ENCODE data around the gene TRERF1.

- TF ChIP-seq CTCF (IDR thresholded peaks at IDR 0.05) = no peak
- no peak for TF ChIP-seq POLR2A (IDR thresholded peaks at IDR 0.05)
Measured at GRCh38 chr6:42225419-42225818, 226.3 kb downstream of the TRERF1 start.
